ENCODE results near the gene ERRFI1.
"Not testable (repeated sequence)": the region's sequence is repeated elsewhere in the genome, so short reads cannot be mapped to it uniquely, and the experiment has no call there.

ERRFI1 gene

DNA sequence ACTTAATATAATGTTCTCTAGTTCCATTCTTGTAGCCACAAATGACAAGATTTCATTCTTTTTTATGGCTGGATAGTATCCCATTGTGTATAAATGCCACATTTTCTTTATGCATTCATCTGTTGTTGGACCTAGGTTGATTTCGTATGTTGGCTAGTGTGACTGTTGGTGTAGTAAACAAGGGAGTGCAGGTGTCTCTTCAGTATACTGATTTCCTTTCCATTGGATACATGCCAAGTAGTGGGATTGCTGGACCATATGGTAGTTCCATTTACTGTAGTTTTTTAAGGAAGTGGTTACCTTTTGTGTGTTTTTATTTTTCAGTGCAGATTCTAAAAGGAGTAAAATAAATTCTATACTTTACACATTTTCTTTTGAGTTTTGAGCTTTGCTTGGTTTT is 58.9 kb downstream of the ERRFI1 start:
- no peak for DNase-seq

DNA sequence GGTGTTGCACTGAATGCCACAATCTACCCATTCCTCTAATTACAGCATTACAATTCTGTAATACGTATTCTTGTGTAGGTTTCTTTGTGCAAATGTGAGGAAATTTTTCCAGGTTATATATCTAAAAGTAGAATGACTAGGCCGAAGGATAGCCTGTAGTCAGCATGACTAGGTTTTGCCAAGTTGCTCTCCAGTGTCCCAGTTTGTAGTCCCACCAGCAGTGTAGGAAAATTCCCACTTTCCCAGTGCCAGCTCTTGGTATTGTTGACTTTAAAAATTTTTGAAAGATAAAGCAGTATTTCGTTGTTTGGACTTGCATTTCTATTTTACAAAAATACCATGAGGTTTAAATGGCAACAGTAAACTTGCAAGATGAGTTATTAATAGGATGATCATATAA is 61.6 kb downstream of the ERRFI1 start:
- DNase-seq: no peak

GRCh38 chr1:7963841-7964240 is 62.3 kb downstream of the ERRFI1 start:
- DNase-seq: not testable (repeated sequence)

- DNase-seq: not testable (repeated sequence)
Observed at GRCh38 chr1:7963378-7963730, 62.8 kb downstream of the ERRFI1 start.

- DNase-seq: no peak
Observed at GRCh38 chr1:7962636-7963377, 63.3 kb downstream of the ERRFI1 start.

DNA sequence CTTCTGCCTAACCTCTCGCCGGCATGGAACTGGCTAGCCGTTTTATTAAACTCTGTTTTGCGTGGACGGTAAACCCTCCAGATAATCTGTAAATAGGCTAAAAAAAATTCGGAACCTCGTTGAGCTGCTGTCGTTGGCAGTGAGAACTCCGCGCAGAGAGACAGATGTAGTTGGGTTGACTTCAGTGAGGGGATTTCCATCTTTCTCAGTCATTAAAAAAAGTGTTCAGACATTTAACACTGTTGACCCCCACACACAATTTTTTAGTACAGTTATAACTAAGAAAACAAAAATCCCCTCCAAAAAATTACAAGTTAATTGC is 64.1 kb downstream of the ERRFI1 start:
- DNase-seq: no peak

Data from GDM1 (cell line).